AG04449 (cell line): ENCODE results near the gene UVRAG.

Experiments
- CTCF ChIA-PET: fragments of 350-600 bp; formaldehyde crosslinking; extraction: SDS; loops from one replicate; lab custom pipeline; 2021; ENCODE audit warnings: antibody characterized with exemption; lab: Yijun Ruan, JAX
- POLR2A ChIA-PET: fragments of 400-600, 350-600 bp; formaldehyde crosslinking; extraction: SDS; loops from one replicate; lab custom pipeline; 2020; ENCODE audit warnings: antibody characterized with exemption, inconsistent platforms; lab: Yijun Ruan, JAX
- DNase-seq: peaks from one replicate; pipeline ENCODE4 v3.0.0-alpha.2; 2010; ENCODE audit warnings: low read depth, low spot score
- H3K4me3 ChIP-seq: 2 replicates; pipeline ENCODE4 v1.5.1; 2011; ENCODE audit warnings: low read depth, mild to moderate bottlenecking, control low read depth, low read length
- TF ChIP-seq, protein P1 (sequence below): IDR thresholded peaks from one replicate; pipeline ENCODE4 v1.5.1; 2011; ENCODE audit warnings: mild to moderate bottlenecking, moderate library complexity, low read length, control low read depth, inconsistent platforms; ENCODE audit not compliant: insufficient read depth; ENCODE audit errors: missing control alignments

UVRAG gene

DNA sequence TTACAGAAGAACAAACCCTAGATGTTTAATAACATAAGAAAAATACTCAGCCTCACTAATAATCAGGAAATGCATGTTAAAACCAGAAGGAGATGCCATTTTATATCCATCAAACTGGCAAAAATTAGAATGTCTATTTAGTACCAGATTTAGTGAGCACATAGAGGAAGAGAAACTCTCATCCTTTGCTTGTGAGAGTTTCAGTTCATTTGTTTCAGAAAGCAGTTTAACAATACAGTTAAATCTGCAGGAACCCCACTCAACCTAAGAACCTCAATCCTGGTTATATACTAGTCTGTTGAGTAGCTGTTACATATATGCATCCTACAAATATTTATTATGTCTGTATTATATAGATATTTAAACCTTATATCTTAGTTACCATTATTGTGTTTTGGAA lies 218.7 kb downstream of the UVRAG start:
- CTCF ChIA-PET, result interaction anchor here (1.1 to 1.4 kb wide), 4 partner anchors 21 to 285 kb away, joined by 3 to 4 read pairs (median 3); no protein-coding TSS in a partner anchor
- TF ChIP-seq, protein P1, sequence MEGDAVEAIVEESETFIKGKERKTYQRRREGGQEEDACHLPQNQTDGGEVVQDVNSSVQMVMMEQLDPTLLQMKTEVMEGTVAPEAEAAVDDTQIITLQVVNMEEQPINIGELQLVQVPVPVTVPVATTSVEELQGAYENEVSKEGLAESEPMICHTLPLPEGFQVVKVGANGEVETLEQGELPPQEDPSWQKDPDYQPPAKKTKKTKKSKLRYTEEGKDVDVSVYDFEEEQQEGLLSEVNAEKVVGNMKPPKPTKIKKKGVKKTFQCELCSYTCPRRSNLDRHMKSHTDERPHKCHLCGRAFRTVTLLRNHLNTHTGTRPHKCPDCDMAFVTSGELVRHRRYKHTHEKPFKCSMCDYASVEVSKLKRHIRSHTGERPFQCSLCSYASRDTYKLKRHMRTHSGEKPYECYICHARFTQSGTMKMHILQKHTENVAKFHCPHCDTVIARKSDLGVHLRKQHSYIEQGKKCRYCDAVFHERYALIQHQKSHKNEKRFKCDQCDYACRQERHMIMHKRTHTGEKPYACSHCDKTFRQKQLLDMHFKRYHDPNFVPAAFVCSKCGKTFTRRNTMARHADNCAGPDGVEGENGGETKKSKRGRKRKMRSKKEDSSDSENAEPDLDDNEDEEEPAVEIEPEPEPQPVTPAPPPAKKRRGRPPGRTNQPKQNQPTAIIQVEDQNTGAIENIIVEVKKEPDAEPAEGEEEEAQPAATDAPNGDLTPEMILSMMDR, result no peak
- no peak overlapping the region for H3K4me3 ChIP-seq
- DNase-seq, result no peak
- POLR2A ChIA-PET, result no interaction called here

DNA sequence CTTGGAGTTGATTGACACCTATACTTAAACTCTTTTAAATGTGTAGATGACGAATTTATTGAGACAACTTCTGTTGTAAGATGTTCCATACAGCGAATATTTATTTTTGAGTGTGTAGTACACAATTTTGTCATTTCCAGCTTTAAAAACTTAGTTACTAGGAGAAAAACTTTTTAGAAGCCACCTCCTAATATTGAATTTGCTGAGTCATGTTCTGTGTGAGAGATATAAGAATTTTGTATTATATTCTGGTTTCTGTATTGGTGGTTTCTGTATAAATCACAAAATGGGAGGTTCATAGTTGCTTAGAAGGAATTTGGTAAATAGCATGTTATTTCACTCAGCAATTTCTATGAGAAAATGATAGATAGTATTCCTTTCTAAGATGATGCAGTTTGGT lies 220.0 kb downstream of the UVRAG start:
- no peak overlapping the region for H3K4me3 ChIP-seq
- ChIA-PET POLR2A (no interaction called here), CTCF (interaction anchor here (1.4 kb wide), 1 partner anchor 20 kb away, joined by 3 read pairs; no protein-coding TSS in a partner anchor)
- no peak for DNase-seq
- TF ChIP-seq, protein P1, result no peak

DNA sequence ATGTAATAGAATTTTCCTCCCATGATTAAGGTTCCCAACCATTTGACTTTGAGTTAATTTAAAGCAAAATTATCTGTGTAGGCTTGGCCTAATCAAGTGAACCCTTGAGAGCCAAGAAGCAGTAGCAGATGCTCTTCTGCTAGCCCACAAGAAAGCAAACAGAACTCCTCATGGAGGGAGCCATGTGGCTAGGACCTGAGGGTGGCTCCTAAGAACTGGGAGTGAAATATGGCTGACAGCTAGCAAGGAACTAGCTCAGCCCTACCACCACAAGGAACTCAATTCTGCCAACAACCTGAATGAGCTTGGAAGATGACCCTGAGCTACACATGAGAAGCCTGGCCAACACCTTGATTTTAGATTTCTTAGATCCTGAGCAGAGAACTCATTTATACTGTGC lies 223.6 kb downstream of the UVRAG start:
- no peak for DNase-seq
- CTCF ChIA-PET, result interaction anchor here (0.6 to 1.7 kb wide), 2 partner anchors 10 to 467 kb away, joined by 3 to 6 read pairs; no protein-coding TSS in a partner anchor
- no peak overlapping the region for H3K4me3 ChIP-seq
- POLR2A ChIA-PET, result no interaction called here
- TF ChIP-seq, protein P1, result no peak

DNA sequence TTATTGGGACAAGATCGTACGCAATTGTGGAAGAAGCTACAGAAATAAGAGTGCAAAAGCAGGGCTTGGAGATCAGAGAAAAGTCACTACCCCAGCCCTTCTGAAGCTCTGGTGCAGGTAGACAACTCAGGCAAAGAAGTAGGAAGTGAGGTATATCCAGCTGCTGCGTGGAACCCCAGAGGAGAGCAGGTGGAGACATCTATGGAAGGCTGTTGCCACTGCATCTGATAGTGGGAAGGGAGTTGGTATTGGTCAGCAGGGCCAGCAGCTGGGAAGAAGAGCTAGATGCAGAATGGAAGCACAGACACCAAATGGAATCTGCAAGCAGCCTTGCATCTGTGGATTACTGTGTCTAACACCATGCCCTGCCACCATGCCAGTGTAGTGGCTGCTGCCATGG lies 226.2 kb downstream of the UVRAG start:
- DNase-seq, result no peak
- ChIA-PET POLR2A (no interaction called here), CTCF (no interaction called here)
- H3K4me3 ChIP-seq, result no peak overlapping the region
- TF ChIP-seq, protein P1, result no peak

DNA sequence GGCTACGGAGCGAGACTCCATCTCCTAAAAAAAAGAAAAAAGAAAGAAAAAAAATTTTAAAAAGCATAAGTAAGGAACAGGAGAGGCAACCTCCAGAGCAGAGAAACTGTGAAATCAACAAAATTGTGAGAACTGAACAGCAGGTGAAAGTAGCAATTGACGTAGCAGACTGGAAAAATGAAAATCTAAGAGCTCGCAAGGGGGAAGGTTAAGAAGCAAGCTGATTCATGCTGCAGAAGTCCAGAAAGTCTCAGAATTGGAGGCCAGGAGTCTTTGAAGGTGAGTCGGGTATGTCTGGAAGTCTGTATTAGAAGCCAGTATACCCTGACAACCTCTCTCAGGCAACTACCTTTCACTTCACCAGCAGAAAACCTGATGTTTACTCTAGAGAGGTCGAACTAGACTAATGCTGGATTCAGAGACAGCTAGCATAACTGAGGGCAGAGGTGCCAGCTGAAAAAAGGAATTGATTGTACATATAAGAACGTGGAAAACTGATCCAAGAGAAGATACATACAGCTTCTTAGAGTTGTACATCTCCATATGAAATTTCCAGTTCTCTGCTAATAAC lies 229.8 kb downstream of the UVRAG start:
- ChIA-PET CTCF (no interaction called here), POLR2A (no interaction called here)
- DNase-seq, result no peak
- TF ChIP-seq, protein P1, result no peak
- H3K4me3 ChIP-seq, result no peak overlapping the region

DNA sequence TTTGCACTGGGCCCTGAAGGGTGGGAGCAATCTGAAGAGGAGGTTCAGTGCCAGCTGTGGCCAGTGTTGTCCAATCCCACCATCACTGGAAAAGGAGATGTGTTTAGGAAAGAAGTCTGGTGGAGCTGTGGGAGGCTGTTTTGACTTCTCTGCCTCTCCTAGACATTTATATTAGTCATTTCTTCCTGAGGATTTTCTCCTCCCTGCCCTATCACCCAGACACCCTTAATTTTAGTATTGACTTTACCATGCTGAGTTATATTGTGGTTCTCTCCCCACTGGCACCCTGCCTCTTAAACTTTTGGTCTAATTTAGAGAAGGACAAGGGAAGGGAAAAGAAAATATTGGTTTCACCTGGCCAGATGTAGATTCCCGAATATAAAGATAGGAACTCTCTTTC lies 232.2 kb downstream of the UVRAG start:
- POLR2A ChIA-PET, result no interaction called here
- TF ChIP-seq, protein P1, result no peak
- DNase-seq, result no peak
- no peak overlapping the region for H3K4me3 ChIP-seq
- CTCF ChIA-PET, result interaction anchor here (1.4 kb wide), 1 partner anchor 150 kb away, joined by 4 read pairs; no protein-coding TSS in a partner anchor
